Upper lobe of right lung (tissue), 1 donor: ENCODE measurements around the gene ITCH. TPM values are rescaled to one million over a fixed set of nuclear protein-coding genes. Genes with fewer than 3 reads are reported as not detected.
"Not testable (repeated sequence)": the region's sequence is repeated elsewhere in the genome, so short reads cannot be mapped to it uniquely, and the experiment has no call there.

Experiments used
- ATAC-seq: fragments of 200-7000 bp; cut with Tn5 transposase; one replicate; pipeline ENCODE4 v1.9.1; 2020; ENCODE audit warnings: mild to moderate bottlenecking, moderate library complexity
- DNase-seq: peaks from one replicate; pipeline ENCODE4 v3.0.0-alpha.2; 2020
- H3K27ac ChIP-seq: fragments of 200-600 bp; one replicate; pipeline ENCODE4 v1.8.0; 2022
- H3K27me3 ChIP-seq: fragments of 200-600 bp; one replicate; pipeline ENCODE4 v1.8.0; 2022; ENCODE audit warnings: mild to moderate bottlenecking
- H3K36me3 ChIP-seq: fragments of 200-600 bp; one replicate; pipeline ENCODE4 v1.8.0; 2022
- H3K4me1 ChIP-seq: fragments of 200-600 bp; one replicate; pipeline ENCODE4 v1.8.0; 2022
- H3K4me3 ChIP-seq: fragments of 200-600 bp; one replicate; pipeline ENCODE4 v1.8.0; 2022; ENCODE audit warnings: mild to moderate bottlenecking
- H3K9me3 ChIP-seq: fragments of 200-600 bp; one replicate; pipeline ENCODE4 v1.8.0; 2022
- intact Hi-C: fragments of 100-400 bp; cut with DNase I; formaldehyde crosslinking; loops from one replicate; pipeline ENCODE4 v1.11.0; 2022
- total RNA-seq: library from RNA; stranded (reverse); fragmentation: NEBNext Ultra II Directional; extraction: Animal tissue kit (Norgen Biotek cat#: 25700); gene quantifications from one replicate; pipeline ENCODE4 v1.2.1, GENCODE V29; 2021
- TF ChIP-seq, protein P1 (sequence below): fragments of 200-600 bp; IDR thresholded peaks from one replicate; pipeline ENCODE4 v1.8.0; 2022; ENCODE audit warnings: antibody characterized with exemption
- donor health status: DM: no; HTN: yes; CAD: no; lungs with severe emphysema.

Gene ITCH
- total RNA-seq, 1 donor from 2014 or later: 65.6 TPM

GRCh38 chr20:34410336-34410735 is 47.3 kb downstream of the ITCH start:
- H3K4me1 ChIP-seq: no peaks in the 10 kb centered on the region
- H3K27me3 ChIP-seq: no peaks in the 10 kb centered on the region
- TF ChIP-seq, protein P1, sequence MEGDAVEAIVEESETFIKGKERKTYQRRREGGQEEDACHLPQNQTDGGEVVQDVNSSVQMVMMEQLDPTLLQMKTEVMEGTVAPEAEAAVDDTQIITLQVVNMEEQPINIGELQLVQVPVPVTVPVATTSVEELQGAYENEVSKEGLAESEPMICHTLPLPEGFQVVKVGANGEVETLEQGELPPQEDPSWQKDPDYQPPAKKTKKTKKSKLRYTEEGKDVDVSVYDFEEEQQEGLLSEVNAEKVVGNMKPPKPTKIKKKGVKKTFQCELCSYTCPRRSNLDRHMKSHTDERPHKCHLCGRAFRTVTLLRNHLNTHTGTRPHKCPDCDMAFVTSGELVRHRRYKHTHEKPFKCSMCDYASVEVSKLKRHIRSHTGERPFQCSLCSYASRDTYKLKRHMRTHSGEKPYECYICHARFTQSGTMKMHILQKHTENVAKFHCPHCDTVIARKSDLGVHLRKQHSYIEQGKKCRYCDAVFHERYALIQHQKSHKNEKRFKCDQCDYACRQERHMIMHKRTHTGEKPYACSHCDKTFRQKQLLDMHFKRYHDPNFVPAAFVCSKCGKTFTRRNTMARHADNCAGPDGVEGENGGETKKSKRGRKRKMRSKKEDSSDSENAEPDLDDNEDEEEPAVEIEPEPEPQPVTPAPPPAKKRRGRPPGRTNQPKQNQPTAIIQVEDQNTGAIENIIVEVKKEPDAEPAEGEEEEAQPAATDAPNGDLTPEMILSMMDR: no peak
- no peak for ATAC-seq
- no peak for DNase-seq
- peaks cover 56% of the 10 kb centered on the region for H3K36me3 ChIP-seq
- no peaks in the 10 kb centered on the region for H3K9me3 ChIP-seq
- H3K27ac ChIP-seq: no peak overlapping the region
- H3K4me3 ChIP-seq: no peak overlapping the region
- intact Hi-C loops: no loop called here

DNA sequence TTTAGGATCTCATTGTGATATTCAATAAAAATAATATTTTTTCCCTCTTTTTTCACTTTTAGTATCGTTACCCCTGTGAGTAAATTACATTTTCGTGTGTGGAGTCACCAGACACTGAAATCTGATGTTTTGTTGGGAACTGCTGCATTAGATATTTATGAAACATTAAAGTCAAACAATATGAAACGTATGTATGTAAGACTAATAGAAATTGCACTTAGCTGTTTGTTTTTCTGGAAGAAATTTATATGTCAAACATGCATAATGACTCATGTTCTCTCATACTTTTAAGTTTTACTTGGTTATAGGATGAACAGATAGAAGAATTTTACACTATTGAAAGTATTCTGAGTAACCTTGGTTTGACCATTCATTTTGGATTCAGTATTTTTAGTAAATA is 49.4 kb downstream of the ITCH start:
- Histone ChIP-seq H3K27me3 (no peaks in the 10 kb centered on the region), H3K4me1 (no peaks in the 10 kb centered on the region), H3K4me3 (no peak overlapping the region), H3K27ac (no peak overlapping the region), H3K36me3 (peaks cover 75% of the 10 kb centered on the region), H3K9me3 (no peaks in the 10 kb centered on the region)
- ATAC-seq: no peak
- DNase-seq: no peak
- TF ChIP-seq, protein P1: no peak
- intact Hi-C loops: no loop called here

- H3K27me3 ChIP-seq, ATAC-seq, H3K4me3 ChIP-seq, H3K9me3 ChIP-seq, H3K27ac ChIP-seq, intact Hi-C loops, DNase-seq, H3K4me1 ChIP-seq: not testable (repeated sequence)
- peaks cover 89% of the 10 kb centered on the region for H3K36me3 ChIP-seq
These were observed 51.5 kb downstream of the ITCH start for GRCh38 chr20:34414525-34414924.

DNA sequence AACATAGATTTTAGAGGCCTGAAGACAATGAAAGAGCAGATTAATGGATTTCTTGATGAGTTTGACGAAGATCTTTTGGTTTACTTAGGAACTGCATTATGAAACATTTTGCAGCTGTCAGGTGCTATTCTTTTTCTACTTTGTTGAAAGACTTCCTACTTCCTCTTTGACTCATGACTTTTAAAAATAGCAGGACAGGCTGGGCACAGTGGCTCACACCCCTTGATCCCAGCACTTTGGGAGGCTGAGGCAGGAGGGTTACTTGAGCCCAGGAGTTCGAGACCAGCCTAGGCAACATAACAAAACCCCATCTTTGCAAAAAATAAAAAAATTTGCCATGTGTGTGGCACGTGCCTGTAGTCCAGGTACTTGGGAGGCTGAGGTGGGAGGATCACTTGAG is 52.0 kb downstream of the ITCH start:
- DNase-seq (no peak), ATAC-seq (no peak)
- intact Hi-C loops: no loop called here
- H3K4me3 ChIP-seq: no peak overlapping the region
- no peaks in the 10 kb centered on the region for H3K27me3 ChIP-seq
- no peak overlapping the region for H3K27ac ChIP-seq
- no peaks in the 10 kb centered on the region for H3K4me1 ChIP-seq
- H3K9me3 ChIP-seq: no peaks in the 10 kb centered on the region
- TF ChIP-seq, protein P1: no peak
- peaks cover 89% of the 10 kb centered on the region for H3K36me3 ChIP-seq

DNA sequence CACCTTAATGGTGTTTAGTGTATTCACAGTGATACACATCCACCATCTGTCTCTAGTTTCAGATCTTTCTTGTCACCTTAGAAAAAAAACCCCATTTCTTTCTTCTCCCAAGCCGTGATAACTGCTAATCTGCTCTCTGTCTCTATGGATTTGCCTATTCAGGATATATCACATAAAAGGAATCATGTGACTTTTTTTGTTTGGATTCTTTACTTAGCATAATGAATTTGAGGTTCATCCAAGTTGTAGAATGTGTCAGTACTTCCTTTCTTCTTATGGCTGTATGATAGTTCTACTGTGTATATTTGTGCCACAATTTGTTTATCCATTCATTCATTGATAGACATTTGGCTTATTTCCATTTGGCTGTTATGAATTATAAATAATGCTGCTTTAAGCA is 57.1 kb downstream of the ITCH start:
- no peak for ATAC-seq

DNA sequence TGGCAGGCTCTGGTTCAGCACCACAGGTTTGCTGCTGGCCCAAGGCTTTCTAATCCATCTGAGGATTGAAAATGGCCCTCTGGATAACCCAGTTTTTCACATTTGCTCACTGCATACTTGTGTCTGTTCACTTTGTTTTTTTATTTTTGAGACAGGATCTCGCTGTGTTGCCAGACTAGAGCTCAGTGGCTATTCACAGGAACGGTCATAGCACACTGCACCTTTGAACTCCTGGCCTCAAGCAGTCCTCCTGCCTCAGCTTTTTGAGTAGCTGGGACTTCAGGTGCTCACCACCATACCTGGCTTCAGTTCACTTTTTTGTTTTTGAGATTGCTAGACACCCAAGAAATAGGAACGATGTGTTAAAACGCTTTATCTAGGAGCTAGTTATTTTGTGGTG is 57.9 kb downstream of the ITCH start:
- Histone ChIP-seq H3K4me3 (no peak overlapping the region), H3K27me3 (no peaks in the 10 kb centered on the region), H3K27ac (no peak overlapping the region), H3K36me3 (peaks cover 93% of the 10 kb centered on the region), H3K4me1 (no peaks in the 10 kb centered on the region), H3K9me3 (no peaks in the 10 kb centered on the region)
- TF ChIP-seq, protein P1: no peak
- ATAC-seq (no peak), DNase-seq (no peak)
- intact Hi-C loops: no loop called here

More for the DNA sequence above, 57.1 kb downstream of the ITCH start:
- H3K4me3 ChIP-seq: no peak overlapping the region
- TF ChIP-seq, protein P1: no peak
- H3K9me3 ChIP-seq: no peaks in the 10 kb centered on the region
- intact Hi-C loops: no loop called here
- H3K27me3 ChIP-seq: no peaks in the 10 kb centered on the region
- peaks cover 93% of the 10 kb centered on the region for H3K36me3 ChIP-seq
- no peaks in the 10 kb centered on the region for H3K4me1 ChIP-seq
- no peak overlapping the region for H3K27ac ChIP-seq
- DNase-seq: no peak
